ENCODE measurements around the gene GUSB. TPM values are rescaled to one million over a fixed set of nuclear protein-coding genes. Genes with fewer than 3 reads are reported as not detected.
"Not testable (repeated sequence)": the region's sequence is repeated elsewhere in the genome, so short reads cannot be mapped to it uniquely, and the experiment has no call there.

GUSB gene
- polyA plus RNA-seq, 12 donors: 32.1 to 59.2 (median 37.7) TPM; not detected in 1

DNA sequence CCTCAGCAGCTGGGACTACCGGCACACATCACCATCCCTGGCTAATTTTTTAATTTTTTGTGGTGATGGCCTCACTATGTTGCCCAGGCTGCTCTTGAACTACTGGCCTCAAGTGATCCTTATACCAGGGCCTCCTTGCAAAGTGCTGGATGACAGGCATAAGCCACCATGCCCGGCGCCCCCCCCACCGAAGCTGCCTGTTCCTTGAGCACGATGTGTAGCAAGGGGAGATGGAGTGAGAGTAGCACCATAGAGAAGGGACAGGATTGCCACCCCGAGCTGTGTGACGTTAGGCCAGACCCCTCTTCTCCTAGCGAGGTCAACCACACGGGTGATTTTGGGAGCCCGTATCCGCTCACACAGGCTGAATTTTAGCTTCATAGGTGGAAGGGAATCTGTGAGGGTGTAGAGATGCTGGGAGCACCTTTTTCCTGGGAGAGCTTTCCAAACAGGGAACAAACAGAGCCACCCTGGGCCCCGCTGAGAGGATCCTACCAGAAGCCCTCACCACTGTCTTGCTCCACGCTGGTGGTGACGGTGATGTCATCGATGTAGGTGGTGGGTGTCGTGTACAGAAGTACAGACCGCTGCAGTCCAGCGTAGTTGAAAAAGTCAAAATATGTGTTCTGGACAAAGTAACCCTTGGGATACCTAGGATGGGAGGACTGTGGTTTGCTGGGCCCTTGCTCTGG is 3.0 kb downstream of the GUSB start:
- DNase-seq: no peak

DNA sequence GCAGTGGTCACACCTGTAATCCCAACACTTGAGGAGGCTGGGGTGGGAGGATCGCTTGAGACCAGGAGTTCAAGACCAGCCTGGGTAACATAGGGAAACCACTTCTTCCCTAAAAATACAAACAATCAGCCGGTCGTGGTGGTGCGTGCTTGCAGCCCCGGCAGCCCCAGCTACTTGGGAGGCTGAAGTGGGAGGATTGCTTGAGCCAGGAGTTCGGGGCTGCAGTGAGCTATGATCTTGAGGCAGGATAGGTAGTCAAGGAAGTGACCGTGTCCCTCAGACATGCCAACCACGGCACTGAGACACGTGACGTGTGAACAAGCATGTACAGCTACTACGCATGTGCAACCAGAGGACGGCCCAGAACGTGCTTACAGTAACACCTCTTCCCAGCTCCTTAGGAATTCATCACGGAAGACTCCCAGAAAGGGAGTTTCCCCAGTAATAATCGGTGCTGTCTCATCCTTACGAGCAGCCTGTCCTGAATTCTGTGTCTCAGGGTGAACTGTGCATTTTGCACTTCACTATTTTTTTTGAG is 5.3 kb downstream of the GUSB start:
- DNase-seq: no peak

DNA sequence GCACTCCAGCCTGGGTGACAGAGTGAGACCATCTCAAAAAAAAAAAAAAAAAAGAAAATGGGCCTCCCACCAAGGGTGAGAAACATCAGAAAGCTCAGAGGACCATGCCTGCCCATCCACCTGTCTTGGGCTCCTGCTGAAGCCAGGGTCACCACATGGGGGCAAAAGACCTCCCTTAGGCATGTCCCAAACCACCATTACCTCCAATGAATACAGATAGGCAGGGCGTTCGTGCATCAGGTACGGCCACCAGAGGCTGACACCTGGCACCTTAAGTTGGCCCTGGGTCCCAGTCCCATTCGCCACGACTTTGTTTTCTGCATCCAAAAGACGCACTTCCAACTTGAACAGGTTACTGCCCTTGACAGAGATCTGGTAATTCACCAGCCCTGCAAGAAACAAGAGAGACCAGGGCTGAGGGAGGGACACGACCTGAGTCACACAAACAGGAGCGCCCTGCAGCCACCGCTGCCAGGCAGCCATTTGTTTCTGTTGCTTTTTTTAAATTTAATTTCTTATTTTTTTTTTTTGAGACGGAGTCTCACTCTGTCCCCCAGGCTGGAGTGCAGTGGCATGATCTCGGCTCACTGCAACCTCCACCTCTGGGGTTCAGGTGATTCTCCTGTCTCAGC is 6.1 kb downstream of the GUSB start:
- DNase-seq: no peak

DNA sequence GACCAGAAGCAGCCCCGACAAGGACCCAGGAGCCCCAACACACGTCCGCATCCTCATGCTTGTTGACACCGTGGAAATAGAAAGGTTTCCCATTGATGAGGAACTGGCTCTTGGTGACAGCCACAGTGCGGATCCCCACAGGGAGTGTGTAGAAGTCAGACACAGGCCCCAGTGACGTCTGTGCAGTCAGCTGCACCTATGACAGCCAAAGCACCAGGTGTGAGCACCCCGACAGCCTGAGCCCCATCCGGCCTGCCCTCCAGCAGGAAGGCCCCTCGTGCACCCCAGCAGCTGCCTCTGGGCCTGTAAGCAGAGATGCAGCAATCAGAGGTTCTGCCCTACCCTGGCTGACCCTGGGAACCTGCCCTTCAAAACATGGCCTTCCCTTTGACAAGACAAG is 7.1 kb downstream of the GUSB start:
- DNase-seq: no peak

DNA sequence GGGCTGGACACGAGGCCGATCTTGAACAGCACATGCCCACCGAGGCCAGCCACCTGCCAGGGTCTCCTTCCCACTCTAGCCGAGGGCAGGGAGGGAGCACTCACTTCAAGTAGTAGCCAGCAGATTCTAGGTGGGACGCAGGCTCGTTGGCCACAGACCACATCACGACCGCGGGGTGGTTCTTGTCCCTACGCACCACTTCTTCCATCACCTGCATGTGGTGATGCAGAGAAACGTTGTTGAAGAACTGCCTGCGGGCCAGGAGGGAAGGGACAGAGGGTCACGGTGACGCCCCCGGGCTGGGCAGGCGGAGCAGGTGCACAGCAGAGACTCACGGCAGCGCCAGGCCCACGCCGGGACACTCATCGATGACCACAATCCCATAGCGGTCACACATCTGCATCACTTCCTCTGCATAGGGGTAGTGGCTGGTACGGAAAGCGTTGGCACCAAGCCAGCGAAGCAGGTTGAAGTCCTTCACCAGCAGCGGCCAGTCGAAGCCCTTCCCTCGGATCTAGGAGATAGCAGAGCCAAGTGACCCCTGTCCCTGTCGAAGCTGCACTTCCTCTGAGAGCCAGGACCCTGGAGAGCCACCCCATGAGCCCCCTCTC is 7.7 kb downstream of the GUSB start:
- no peak for DNase-seq

DNA sequence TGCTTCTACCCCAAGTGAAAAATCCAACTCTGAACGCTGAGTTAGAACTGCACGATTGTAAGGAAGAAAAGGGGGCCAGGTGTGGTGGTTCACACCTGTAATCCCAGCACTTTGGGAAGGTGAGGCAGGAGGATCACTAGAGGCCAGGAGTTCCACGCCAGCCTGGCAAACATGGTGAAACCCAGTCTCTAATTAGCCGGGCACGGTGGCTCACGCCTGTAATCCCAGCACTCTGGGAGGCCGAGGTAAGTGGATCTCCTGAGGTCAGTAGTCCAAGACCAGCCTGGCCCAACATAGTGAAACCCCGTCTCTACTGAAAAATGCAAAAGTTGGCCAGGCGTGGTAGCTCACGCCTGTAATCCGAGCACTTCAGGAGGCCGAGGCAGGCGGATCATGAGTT is 9.0 kb downstream of the GUSB start:
- no peak for DNase-seq

DNA sequence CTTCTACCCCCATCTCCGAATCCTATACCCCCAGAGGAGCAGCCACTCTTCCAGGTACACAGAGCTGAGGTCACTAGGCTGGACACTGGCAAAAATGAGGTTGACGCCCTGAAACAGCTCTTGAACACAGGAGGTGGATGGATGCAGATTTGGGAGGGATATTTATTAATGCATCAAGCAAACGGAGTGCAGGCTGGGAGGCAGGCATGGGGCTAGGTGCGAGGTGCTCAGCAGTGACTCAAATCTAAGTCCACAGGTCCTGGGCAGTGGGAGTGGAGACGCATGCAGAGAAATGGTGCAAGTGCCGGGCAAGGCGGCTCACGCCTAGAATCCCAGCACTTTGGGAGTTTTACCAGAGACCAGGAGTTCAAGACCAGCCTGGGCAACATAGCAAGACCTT is 11.0 kb downstream of the GUSB start:
- no peak for DNase-seq

DNA sequence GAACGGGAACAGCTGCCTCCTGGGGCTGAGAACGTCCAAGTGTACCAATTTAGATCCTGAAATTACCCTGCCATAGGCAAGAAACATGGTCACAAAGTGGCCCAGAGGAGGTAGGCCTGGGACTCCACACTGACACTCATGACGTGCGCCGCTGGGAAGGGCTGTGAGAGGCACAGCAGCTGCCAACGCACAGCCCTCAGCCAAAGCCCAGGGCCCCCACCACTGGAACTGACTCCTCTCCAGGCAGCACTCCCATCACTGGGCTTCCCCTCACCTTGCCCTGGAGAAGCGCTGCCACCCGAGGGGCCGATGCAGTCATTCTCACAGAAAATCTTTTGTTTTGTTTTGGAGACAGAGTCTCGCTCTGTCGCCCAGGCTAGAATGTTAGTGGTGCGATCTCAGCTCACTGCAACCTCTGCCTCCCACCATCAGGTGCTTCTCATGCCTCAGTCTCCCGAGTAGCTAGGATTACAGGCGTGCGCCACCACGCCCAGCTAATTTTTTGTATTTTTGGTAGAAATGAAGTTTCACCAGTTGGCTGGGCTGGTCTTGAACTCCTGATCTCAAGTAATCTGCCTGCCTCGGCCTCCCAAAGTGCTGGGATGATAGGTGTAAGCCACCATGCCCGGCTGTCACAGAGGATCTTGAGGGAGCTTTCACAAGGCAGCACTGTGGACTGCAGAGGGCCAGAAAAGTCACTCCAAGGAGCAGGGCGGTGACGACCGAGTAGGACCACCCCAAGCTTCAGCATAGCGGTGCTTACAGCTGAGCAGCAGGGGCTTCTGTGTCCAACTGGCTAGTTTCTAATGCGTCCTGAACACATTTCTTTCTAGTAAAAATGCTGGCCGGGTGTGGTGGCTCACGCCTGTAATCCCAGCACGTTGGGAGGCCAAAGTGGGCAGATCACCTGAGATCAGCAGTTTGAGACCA is 13.5 kb downstream of the GUSB start:
- DNase-seq: no peak

DNA sequence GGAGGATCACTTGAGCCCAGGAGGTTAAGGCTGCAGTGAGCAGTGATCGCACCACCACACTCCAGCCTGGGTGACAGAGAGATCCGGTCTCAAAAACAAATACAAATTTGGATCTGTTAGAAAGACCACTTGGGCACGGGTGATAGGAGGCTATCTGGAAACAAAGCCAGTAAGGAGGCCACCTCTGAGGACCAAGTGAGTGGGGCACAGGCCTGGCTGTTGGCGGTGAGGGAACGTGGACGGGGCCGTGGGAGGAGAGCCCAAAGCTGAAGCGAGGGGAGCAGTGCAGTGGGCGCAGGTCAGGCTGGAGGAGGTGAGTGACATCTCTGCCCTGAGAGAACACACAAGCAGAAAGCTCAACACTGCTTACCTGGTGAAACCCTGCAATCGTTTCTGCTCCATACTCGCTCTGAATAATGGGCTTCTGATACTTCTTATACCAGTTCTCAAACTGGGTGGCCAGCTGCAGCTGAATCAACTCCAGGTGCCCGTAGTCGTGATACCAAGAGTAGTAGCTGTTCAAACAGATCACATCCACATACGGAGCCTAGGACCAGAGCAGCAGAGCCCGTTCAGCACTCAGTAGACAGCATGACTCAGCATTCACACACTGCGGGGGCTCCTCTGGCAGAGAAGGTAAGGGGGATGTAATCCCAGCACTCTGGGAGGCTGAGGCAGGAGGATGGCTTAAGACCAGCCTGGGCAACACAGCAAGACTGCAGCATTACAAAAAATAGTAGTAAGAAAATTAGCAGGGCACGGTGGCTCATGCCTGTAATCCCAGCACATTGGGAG is 14.5 kb downstream of the GUSB start:
- DNase-seq: no peak

DNA sequence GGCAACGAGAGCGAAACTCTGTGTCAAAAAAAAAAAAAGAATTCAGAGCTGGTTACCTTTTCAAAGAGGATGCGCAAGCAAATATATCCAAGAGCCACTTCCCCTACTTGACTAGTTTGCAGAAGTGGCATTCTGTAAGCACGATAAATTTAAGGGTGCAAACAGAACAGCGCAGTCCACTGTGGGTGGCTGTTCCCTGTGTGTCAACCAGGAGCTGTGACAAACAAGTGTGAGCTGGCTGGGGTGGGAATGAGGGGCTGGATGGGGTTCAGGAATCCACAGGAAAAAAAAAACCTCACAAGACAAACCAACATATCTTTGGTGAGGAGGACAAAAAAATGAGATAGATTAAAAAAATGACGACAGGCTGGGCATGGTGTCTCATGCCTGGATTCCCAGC is 15.9 kb downstream of the GUSB start:
- DNase-seq: no peak

DNA sequence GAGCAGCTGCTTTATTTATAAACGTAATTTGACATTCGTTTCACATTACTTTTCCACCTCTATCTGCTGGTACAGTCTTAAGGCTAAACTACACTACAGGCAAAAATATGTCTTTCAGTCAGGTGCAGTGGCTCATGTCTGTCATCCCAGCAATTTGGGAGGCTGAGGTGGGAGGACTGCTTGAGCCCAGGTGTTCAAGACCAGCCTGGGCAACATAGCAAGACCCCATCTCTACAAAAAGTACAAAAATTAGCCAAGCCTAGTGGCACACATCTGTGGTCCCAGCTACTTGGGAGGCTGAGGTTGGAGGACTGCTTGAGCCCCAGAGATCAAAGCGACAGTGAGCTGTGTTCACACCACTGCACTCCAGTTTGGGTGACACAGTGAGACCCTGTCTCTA is 17.3 kb downstream of the GUSB start:
- not testable (repeated sequence) for DNase-seq

DNA sequence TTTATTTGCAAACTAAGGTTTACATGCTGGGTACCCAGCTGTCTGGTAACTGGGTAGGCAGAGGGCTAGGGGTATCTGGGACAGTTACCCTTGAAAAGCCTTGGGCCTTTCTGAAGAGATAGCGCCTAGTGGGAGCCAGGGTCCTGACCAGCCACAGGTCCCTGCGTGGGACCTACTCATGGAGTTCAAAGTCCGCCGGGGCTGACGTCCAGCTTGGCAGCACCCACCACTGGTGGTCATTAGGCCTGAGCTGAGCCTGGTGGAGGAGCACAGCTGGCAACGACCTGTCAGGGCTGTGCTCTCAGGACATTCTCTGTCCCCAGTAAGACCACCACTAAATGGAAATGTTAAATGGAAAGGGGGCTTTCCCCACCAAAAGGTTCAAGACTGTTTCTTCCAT is 20.0 kb downstream of the GUSB start:
- DNase-seq: no peak

DNA sequence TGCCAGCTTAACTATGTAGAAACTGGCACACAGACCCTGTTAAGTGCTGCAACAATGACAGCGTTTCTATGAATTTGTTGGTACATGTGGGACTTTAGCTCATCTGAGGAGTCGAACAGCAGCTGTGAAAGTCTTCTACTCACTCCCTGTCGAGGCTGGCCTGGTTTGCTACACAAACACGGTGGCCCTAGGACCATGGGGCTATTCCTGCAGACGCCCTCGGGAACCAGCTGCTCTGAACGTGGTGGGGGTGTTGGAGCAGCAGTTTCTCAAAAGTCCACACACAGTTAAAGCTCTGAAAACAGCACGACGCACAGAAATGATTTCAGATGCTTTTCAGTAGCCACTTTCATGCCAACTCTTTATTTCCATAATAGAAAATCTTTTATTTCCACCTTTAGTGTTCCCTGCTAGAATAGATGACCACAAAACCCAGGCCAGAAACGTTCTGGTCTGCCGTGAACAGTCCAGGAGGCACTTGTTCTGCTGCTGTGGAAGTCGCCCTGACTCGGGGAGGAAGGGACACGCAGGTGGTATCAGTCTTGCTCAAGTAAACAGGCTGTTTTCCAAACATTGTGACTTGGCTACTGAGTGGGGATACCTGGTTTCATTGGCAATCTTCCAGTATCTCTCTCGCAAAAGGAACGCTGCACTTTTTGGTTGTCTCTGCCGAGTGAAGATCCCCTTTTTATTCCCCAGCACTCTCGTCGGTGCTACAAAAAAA is 21.5 kb downstream of the GUSB start:
- DNase-seq: no peak

DNA sequence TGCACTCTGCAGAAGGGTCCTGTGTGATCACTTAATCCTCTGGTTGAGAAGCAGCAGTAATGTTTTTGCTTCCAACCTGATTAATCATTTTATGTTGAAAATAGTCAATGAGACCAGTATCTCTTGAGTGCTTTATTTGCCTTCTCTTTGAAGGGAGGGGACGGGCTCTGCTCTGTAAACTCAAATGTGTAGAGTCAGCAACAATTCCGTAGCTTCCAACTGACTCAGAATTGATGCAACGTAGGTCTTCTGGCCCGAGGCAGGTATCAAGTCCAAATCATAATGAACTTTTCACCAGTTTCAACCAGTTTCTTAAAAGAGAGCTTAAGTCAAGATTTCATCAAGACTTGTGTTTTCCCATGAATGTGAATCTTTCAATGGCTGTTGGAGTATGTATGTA is 26.3 kb downstream of the GUSB start:
- no peak for DNase-seq

DNA sequence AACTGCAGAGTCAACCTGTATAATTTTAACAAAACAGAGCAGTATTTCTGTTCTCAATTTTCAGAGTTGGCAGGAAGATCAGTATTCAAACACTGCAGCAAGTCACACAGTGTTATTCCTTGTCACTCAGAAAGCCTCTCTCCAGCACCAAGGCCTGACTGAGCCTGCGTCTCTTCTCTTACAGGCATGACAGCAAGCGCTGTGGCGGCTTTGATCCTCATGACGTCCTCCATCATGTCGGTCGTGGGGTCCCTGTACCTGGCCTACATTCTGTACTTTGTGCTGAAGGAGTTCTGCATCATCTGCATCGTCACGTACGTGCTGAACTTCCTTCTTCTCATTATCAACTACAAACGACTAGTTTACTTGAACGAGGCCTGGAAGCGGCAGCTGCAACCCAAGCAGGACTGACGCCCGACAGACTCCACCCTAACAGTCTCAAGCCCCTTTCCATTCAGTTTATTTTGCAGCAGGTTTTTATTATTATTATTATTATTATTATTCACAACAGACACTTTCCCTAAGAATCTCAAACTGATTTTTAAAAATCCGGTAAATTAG is 28.0 kb downstream of the GUSB start:
- no peak for DNase-seq

DNA sequence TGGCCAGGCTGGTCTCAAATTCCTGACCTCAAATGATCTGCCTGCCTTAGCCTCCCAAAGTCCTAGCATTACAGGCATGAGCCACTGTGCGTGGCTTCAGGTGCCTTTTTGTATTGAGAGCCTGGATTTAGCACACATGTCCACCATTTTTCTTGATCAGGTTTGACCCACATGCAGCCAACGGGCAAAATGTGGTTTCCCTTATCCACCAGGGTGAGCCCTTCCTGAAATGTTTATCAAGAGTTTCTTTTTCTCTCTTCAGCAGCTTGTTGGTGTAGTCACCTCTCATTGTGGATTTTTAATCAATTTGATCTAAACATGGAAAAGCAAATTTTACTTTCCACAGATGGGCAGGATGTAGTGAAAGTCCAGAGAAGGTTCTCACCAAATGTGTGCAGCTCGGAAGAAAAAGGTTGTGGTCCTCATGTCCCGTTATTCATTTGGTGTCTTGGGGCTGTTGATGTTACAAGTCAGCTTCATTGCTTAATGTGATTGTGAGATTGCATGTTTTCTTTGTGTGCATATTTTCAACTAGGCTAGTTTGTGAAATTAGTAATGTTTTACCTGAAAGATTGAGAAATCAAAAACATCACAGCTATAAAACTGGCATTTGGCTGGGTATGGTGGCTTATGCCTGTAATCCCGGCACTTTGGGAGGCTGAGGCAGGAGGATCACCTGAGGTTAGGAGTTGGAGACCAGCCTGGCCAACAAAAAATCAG is 28.9 kb downstream of the GUSB start:
- no peak for DNase-seq

DNA sequence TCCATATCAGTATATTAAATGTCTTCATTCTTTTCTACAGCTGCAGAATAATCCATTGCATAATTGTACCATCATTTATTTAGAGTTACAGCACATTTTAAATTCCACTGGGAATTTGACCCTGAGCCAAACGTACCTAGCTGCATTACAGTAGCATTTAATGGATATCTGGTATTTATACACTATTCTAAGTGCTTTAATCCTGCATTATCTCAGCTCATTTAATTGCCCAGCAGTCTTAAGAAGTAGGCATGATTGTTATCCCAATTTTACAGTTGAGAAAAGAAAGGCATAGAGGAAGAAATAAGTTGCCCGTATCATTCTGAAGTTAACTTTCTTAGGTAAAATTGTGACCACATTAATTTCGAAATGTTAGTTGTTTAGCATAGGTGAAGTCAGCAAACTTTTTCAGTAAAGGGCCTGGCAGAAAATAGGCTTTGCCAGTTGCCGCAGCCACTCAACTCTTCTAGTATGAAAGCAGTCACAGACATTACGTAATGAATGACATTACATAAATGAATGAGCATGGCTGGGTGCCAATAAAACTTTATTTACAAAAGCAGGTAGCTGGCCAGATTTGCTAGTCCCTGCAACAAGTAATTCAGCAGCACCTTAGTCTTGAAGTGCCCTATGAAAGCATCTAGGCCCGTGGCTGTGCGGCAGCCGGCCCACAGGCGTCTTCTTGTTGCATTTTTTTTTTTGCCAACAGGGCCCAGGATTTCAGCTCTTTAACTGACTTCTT is 30.0 kb downstream of the GUSB start:
- DNase-seq: no peak

DNA sequence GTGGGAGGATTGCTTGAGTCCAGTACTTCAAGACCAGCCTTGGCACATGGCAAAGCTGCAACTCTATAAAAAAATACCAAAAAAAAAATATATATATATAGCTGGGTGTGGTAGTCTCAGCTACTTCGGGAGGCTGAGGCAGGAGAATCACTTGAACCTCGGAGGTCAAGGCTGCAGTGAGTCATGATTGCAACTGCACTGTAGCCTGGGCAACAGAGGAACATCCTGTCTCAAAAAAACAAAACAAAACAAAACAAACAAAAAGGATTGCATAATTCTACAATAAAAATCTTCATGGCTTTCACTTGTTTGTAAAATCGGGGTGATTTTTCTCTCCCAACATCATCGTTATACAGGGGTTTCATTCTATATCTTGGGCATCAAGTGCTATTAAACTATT is 35.1 kb downstream of the GUSB start:
- no peak for DNase-seq

DNA sequence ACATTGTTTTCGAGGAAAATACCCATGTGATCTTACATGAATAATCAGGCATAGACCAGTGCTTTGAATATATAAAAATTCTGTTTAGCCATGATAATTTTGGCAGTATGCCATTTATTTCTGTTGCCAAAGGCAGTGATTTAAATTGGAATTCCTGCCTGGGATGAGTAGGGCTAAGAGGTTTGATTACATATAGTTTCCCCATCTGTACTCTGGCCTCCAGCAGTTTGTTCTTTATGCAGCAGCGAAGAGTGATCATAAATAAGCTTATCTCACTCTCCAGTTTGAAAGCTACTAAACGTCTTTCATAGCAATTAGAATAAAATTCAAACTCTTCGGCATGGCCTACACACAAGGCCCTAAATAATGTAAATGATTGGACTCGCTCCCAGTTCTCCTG is 36.2 kb downstream of the GUSB start:
- not testable (repeated sequence) for DNase-seq
